H1 (cell line): ENCODE measurements around the gene KLHDC7A. TPM values are rescaled to one million over a fixed set of nuclear protein-coding genes. Genes with fewer than 3 reads are reported as not detected.

ENCODE experiments used
- CTCF ChIA-PET: fragments of 300-600 bp; sonication (Branson Sonifier 250); formaldehyde crosslinking; loops from one replicate; lab custom pipeline; 2021; ENCODE audit not compliant: partially characterized antibody; lab: Charles Lee
- POLR2A ChIA-PET: fragments of 300-600 bp; sonication (Branson Sonifier 250); formaldehyde crosslinking; loops from one replicate; lab custom pipeline; 2021; ENCODE audit warnings: inconsistent platforms; ENCODE audit not compliant: partially characterized antibody; lab: Charles Lee
- DNase-seq, 2 experiments: peaks; one replicate each; pipeline versions ENCODE4 v3.0.0 to v3.0.0-alpha.2; 2010 to 2022; ENCODE audit warnings: low spot score in 2 of 2, low read depth in 1 of 2, mixed read lengths in 1 of 2
- FAIRE-seq: peaks from 2 replicates; lab custom pipeline; 2011; peaks lifted over from hg19 to GRCh38; lab: Jason Lieb, UNC
- H2AFZ ChIP-seq: 2 replicates; pipeline ENCODE4 v1.8.1; 2012; ENCODE audit warnings: low read length, inconsistent platforms
- H2AK5ac ChIP-seq: 2 replicates; pipeline ENCODE4 v1.6.1; 2013; ENCODE audit warnings: low read depth, low read length
- H2BK120ac ChIP-seq: replicated peaks from 2 replicates; pipeline ENCODE3; 2013; ENCODE audit warnings: low read depth, low read length, inconsistent platforms
- H2BK12ac ChIP-seq: 2 replicates; pipeline ENCODE4 v1.6.1; 2013; ENCODE audit warnings: low read depth, low read length
- H2BK15ac ChIP-seq: 2 replicates; pipeline ENCODE4 v1.6.1; 2013; ENCODE audit warnings: low read length
- H2BK20ac ChIP-seq: 2 replicates; pipeline ENCODE4 v1.6.1; 2013; ENCODE audit warnings: low read length
- H2BK5ac ChIP-seq: 2 replicates; pipeline ENCODE4 v1.6.1; 2013; ENCODE audit warnings: low read depth, low read length
- H3K14ac ChIP-seq: 2 replicates; pipeline ENCODE4 v1.6.1; 2013; ENCODE audit warnings: inconsistent platforms; ENCODE audit not compliant: insufficient read length
- H3K18ac ChIP-seq: 2 replicates; pipeline ENCODE4 v1.6.1; 2013; ENCODE audit warnings: low read length; ENCODE audit errors: extremely low read depth
- H3K23ac ChIP-seq: 2 replicates; pipeline ENCODE4 v1.6.1; 2013; ENCODE audit warnings: inconsistent platforms; ENCODE audit not compliant: insufficient read length
- H3K23me2 ChIP-seq: 2 replicates; pipeline ENCODE4 v1.6.1; 2013; ENCODE audit warnings: low read depth, low read length
- H3K27ac ChIP-seq: 2 replicates; pipeline ENCODE4 v1.6.1; 2011; ENCODE audit warnings: low read depth, low read length, inconsistent platforms
- H3K27me3 ChIP-seq, 4 experiments: replicated peaks in 1 of 4; 1 replicate in 1 of 4; 2 replicates in 3 of 4; pipeline versions ENCODE4 v1.6.1 to v1.8.1; 2011 to 2013; ENCODE audit warnings: low read length in 3 of 4, mild to moderate bottlenecking in 3 of 4, inconsistent platforms in 2 of 4, mixed read lengths in 2 of 4, moderate library complexity in 1 of 4; ENCODE audit not compliant: control insufficient read depth in 3 of 4, insufficient read depth in 3 of 4; ENCODE audit errors: extremely low read depth in 1 of 4
- H3K36me3 ChIP-seq, 4 experiments: 2 replicates each; pipeline versions ENCODE4 v1.6.1 to v1.8.1; 2011 to 2013; ENCODE audit warnings: mild to moderate bottlenecking in 4 of 4, low read length in 3 of 4, moderate library complexity in 2 of 4, control low read depth in 1 of 4, inconsistent platforms in 1 of 4; ENCODE audit not compliant: insufficient read depth in 4 of 4, control insufficient read depth in 2 of 4
- H3K4ac ChIP-seq: replicated peaks from 2 replicates; pipeline ENCODE3; 2013; ENCODE audit warnings: low read length, low read depth, mixed read lengths, inconsistent platforms; ENCODE audit not compliant: insufficient read length
- H3K4me1 ChIP-seq, 4 experiments: replicated peaks in 1 of 4; 1 replicate in 1 of 4; 2 replicates in 3 of 4; pipeline versions ENCODE4 v1.6.1 to v1.8.1; 2011 to 2013; ENCODE audit warnings: low read length in 3 of 4, inconsistent platforms in 2 of 4, mixed read lengths in 1 of 4; ENCODE audit not compliant: insufficient read depth in 4 of 4, control insufficient read depth in 3 of 4
- H3K4me2 ChIP-seq, 2 experiments: 2 replicates each; pipeline versions ENCODE4 v1.6.1 to v1.8.1; 2011 to 2013; ENCODE audit warnings: low read depth in 2 of 2, low read length in 2 of 2, control low read depth in 1 of 2, inconsistent platforms in 1 of 2, mild to moderate bottlenecking in 1 of 2; ENCODE audit not compliant: insufficient read depth in 1 of 2
- H3K4me3 ChIP-seq, 4 experiments: fragments of 200-600, 300-600 bp in 1 of 4; sonication (generic), shearing (Covaris generic), sonication (Bioruptor Twin) in 1 of 4; 2 replicates each; pipeline versions ENCODE4 v1.5.1 to v1.8.1; 2011 to 2016; ENCODE audit warnings: low read length in 4 of 4, low read depth in 3 of 4, control low read depth in 2 of 4, inconsistent platforms in 2 of 4, mild to moderate bottlenecking in 2 of 4, mixed read lengths in 1 of 4, moderate library complexity in 1 of 4; ENCODE audit not compliant: insufficient read depth in 2 of 4; ENCODE audit errors: extremely low read depth in 1 of 4
- H3K56ac ChIP-seq: replicated peaks from 2 replicates; pipeline ENCODE3; 2013; ENCODE audit warnings: low read depth, mild to moderate bottlenecking, mixed read lengths, low read length, inconsistent platforms; ENCODE audit not compliant: insufficient read length
- H3K79me1 ChIP-seq: 2 replicates; pipeline ENCODE4 v1.6.1; 2013; ENCODE audit warnings: low read depth, low read length, control low read depth
- H3K79me2 ChIP-seq, 2 experiments: 2 replicates each; pipeline versions ENCODE4 v1.6.1 to v1.8.1; 2012 to 2013; ENCODE audit warnings: low read length in 2 of 2, mild to moderate bottlenecking in 2 of 2, inconsistent platforms in 1 of 2; ENCODE audit not compliant: insufficient read depth in 2 of 2, control insufficient read depth in 1 of 2
- H3K9ac ChIP-seq, 4 experiments: replicated peaks in 1 of 4; 1 replicate in 1 of 4; 2 replicates in 3 of 4; pipeline versions ENCODE4 v1.6.1 to v1.8.1; 2011 to 2013; ENCODE audit warnings: low read depth in 3 of 4, low read length in 3 of 4, control low read depth in 2 of 4, mild to moderate bottlenecking in 2 of 4, moderate library complexity in 2 of 4, inconsistent platforms in 1 of 4; ENCODE audit errors: extremely low read depth in 1 of 4
- H3K9me3 ChIP-seq, 2 experiments: 2 replicates each; pipeline versions ENCODE4 v1.6.1 to v1.8.1; 2012 to 2013; ENCODE audit warnings: mild to moderate bottlenecking in 2 of 2, moderate library complexity in 2 of 2, control low read depth in 1 of 2, inconsistent platforms in 1 of 2, low read depth in 1 of 2, low read length in 1 of 2, mixed read lengths in 1 of 2; ENCODE audit not compliant: insufficient read depth in 2 of 2
- H4K20me1 ChIP-seq, 2 experiments: replicated peaks in 1 of 2; 2 replicates each; pipeline versions ENCODE3 to v1.8.1; 2011 to 2013; ENCODE audit warnings: inconsistent platforms in 2 of 2, low read length in 2 of 2, mild to moderate bottlenecking in 1 of 2; ENCODE audit not compliant: insufficient read depth in 2 of 2, control insufficient read depth in 1 of 2
- H4K5ac ChIP-seq: 2 replicates; pipeline ENCODE4 v1.6.1; 2013; ENCODE audit warnings: low read length, low read depth, mixed read lengths, inconsistent platforms; ENCODE audit not compliant: insufficient read length
- H4K8ac ChIP-seq: 2 replicates; pipeline ENCODE4 v1.8.0; 2013; ENCODE audit warnings: mild to moderate bottlenecking, moderate library complexity, low read length, inconsistent platforms; ENCODE audit not compliant: insufficient read depth; ENCODE audit errors: extremely low read depth
- H4K91ac ChIP-seq: replicated peaks from 2 replicates; pipeline ENCODE3; 2013; ENCODE audit warnings: low read length, mixed read lengths, inconsistent platforms; ENCODE audit not compliant: insufficient read length
- EGR1 ChIP-seq: IDR thresholded peaks from 2 replicates; pipeline ENCODE4 v1.6.1; 2011; ENCODE audit warnings: low read depth, low read length, borderline replicate concordance
- EZH2 ChIP-seq: fragments of 200-600 bp; sonication (generic); IDR thresholded peaks from 2 replicates; pipeline ENCODE4 v1.7.1; 2012; ENCODE audit warnings: low read depth, mild to moderate bottlenecking, moderate library complexity, low read length, inconsistent platforms; ENCODE audit not compliant: severe bottlenecking
- KDM4A ChIP-seq: IDR thresholded peaks from one replicate; pipeline ENCODE4 v1.7.1; 2012; ENCODE audit warnings: low read depth, mild to moderate bottlenecking, moderate library complexity, low read length, inconsistent platforms; ENCODE audit not compliant: severe bottlenecking
- MAFK ChIP-seq: IDR thresholded peaks from 2 replicates; pipeline ENCODE4 v1.6.1; 2012; ENCODE audit warnings: low read depth, mild to moderate bottlenecking, improper control_type of control experiment, low read length
- NRF1 ChIP-seq: IDR thresholded peaks from 2 replicates; pipeline ENCODE4 v1.6.1; 2011; ENCODE audit warnings: mild to moderate bottlenecking, low read depth, low read length, improper control_type of control experiment
- POU5F1 ChIP-seq: IDR thresholded peaks from 2 replicates; pipeline ENCODE4 v1.6.1; 2011; ENCODE audit warnings: low read depth, mild to moderate bottlenecking, low read length, moderate library complexity
- RFX5 ChIP-seq: IDR thresholded peaks from 2 replicates; pipeline ENCODE4 v1.6.1; 2011; ENCODE audit warnings: low read depth, low read length, improper control_type of control experiment, borderline replicate concordance
- TAF7 ChIP-seq: optimal IDR thresholded peaks from 2 replicates; pipeline ENCODE3; 2011; ENCODE audit warnings: low read depth, mild to moderate bottlenecking, inconsistent platforms, low read length, moderate library complexity, borderline replicate concordance
- WGBS, 2 experiments: shearing (Covaris generic) in 1 of 2; methylation state at CpG; one replicate each; pipeline versions ENCODE4 v1.1.6 to v1.1.7; 2013 to 2015; ENCODE audit warnings: low lambda C conversion rate in 2 of 2, mixed read lengths in 2 of 2, inconsistent platforms in 1 of 2, low coverage in 1 of 2, missing lambda C conversion rate in 1 of 2; ENCODE audit not compliant: insufficient replicate concordance in 2 of 2, insufficient coverage in 1 of 2, insufficient read length in 1 of 2; ENCODE audit errors: extremely low coverage in 1 of 2, missing lambda C conversion rate in 1 of 2; 5-methylcytosine and 5-hydroxymethylcytosine counted together
- polyA plus RNA-seq, 7 experiments: library from polyadenylated mRNA; depleted of rRNA in 3 of 7; stranded (reverse) in 5 of 7; unstranded in 2 of 7; fragments of >200 nt in 5 of 7; fragments of 200-250 nt in 2 of 7; gene quantifications; 1 replicate in 5 of 7; 2 replicates in 1 of 7; 4 replicates in 1 of 7; pipeline versions ENCODE4 v1.2.1 to v1.2.3, GENCODE V29; 2011 to 2013; ENCODE audit warnings: missing spikeins in 2 of 7, mixed read lengths in 2 of 7
- total RNA-seq: library from RNA; stranded (reverse); fragmentation: NEBNext Ultra II Directional; extraction: Animal tissue kit (Norgen Biotek cat#: 25700); gene quantifications from 2 replicates; pipeline ENCODE4 v1.2.1, GENCODE V29; 2021
- TF ChIP-seq, protein P1 (sequence below): IDR thresholded peaks from 2 replicates; pipeline ENCODE4 v1.6.1; 2012; ENCODE audit warnings: inconsistent platforms
- TF ChIP-seq, protein P2 (sequence below), 3 experiments: IDR thresholded peaks; 1 replicate in 2 of 3; 2 replicates in 1 of 3; pipeline versions ENCODE4 v1.5.1 to v1.6.1; 2011; ENCODE audit warnings: low read length in 3 of 3, mild to moderate bottlenecking in 3 of 3, inconsistent platforms in 2 of 3, low read depth in 1 of 3, moderate library complexity in 1 of 3; ENCODE audit not compliant: insufficient read depth in 1 of 3; ENCODE audit errors: control extremely low read depth in 1 of 3

Gene KLHDC7A
- total and polyA plus RNA-seq, 2 of the 8 experiments (the other 6 are each of a cell fraction or from before 2014, with no cell fraction given) = 3.9 to 18.9 TPM

DNA sequence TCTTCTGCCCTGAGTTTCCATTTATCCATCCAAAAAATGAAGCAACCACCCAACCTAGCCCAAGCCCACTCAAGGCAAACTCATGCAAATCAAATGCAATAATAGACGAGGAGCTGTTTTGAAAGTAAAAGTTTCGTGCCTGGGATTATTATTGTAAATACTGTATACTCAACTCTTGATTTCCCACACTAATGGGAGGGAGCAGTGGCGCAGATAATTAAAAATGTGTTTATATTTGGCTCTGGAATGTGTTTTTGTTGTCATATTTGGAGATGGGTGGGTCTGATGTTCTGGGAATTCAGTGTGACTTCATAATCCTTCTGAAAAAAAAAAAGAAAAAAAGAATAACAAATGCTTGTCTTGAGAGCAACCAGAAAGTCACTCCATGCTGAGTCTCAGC lies 52.5 kb downstream of the KLHDC7A start:
- Histone ChIP-seq H3K23ac (no peak overlapping the region), H4K8ac (no peak overlapping the region), H4K20me1 (no peaks in the 10 kb centered on the region), H3K18ac (no peak overlapping the region), H2BK12ac (no peak overlapping the region), H2AK5ac (no peak overlapping the region), H3K79me2 (no peaks in the 10 kb centered on the region), H3K9ac (no peak overlapping the region), H2BK15ac (no peak overlapping the region), H3K9me3 (no peaks in the 10 kb centered on the region), H2BK120ac (no peak overlapping the region), H3K4me3 (no peak overlapping the region), H3K56ac (no peak overlapping the region), H3K4ac (no peak overlapping the region), H3K27me3 (peaks cover 0 to 10% (median 3%) of the 10 kb centered on the region in 4 experiments; a peak in 5 of 7 replicates), H3K79me1 (no peaks in the 10 kb centered on the region), H2BK5ac (no peak overlapping the region), H3K14ac (no peak overlapping the region), H3K23me2 (no peaks in the 10 kb centered on the region), H4K5ac (no peak overlapping the region), H3K4me1 (no peaks in the 10 kb centered on the region; a peak in 2 of 7 replicates), H3K36me3 (no peaks in the 10 kb centered on the region), H2AFZ (no peak overlapping the region), H3K27ac (no peak overlapping the region), H4K91ac (no peak overlapping the region), H2BK20ac (no peak overlapping the region), H3K4me2 (no peak overlapping the region)
- FAIRE-seq (no peak), DNase-seq (no peak)
- TF ChIP-seq, protein P1, sequence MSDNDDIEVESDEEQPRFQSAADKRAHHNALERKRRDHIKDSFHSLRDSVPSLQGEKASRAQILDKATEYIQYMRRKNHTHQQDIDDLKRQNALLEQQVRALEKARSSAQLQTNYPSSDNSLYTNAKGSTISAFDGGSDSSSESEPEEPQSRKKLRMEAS = no peak
- TF ChIP-seq RFX5 (no peak), TAF7 (no peak), EZH2 (no peak), NRF1 (no peak), POU5F1 (no peak), MAFK (no peak), KDM4A (no peak), EGR1 (no peak)
- TF ChIP-seq, protein P2, sequence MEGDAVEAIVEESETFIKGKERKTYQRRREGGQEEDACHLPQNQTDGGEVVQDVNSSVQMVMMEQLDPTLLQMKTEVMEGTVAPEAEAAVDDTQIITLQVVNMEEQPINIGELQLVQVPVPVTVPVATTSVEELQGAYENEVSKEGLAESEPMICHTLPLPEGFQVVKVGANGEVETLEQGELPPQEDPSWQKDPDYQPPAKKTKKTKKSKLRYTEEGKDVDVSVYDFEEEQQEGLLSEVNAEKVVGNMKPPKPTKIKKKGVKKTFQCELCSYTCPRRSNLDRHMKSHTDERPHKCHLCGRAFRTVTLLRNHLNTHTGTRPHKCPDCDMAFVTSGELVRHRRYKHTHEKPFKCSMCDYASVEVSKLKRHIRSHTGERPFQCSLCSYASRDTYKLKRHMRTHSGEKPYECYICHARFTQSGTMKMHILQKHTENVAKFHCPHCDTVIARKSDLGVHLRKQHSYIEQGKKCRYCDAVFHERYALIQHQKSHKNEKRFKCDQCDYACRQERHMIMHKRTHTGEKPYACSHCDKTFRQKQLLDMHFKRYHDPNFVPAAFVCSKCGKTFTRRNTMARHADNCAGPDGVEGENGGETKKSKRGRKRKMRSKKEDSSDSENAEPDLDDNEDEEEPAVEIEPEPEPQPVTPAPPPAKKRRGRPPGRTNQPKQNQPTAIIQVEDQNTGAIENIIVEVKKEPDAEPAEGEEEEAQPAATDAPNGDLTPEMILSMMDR (IDR thresholded peaks at IDR 0.05; ENCODE audit: control extremely low read depth in 1 of 3, insufficient read depth in 1 of 3, low read depth in 1 of 3, low read length in 3 of 3) = no peak
- CTCF ChIA-PET = interaction anchor here (0.7 to 50.4 kb wide), 7 partner anchors 10 to 298 kb away, joined by 3 to 984 read pairs (median 4); no protein-coding TSS in a partner anchor
- WGBS, 2 experiments = 91% methylated on average over 3 of the region's 3 CpGs; no CpG with 5 or more reads in 1 of the 2 experiments
- POLR2A ChIA-PET = interaction anchor here (1.2 kb wide), 1 partner anchor 23 kb away, joined by 4 read pairs; no protein-coding TSS in a partner anchor
